GM23248 (cell line): Measurements from ENCODE around the gene C9orf72. TPM values are rescaled to one million over a fixed set of nuclear protein-coding genes. Genes with fewer than 3 reads are reported as not detected.

Experiments
- DNase-seq: peaks from one replicate; pipeline ENCODE4 v3.0.0-alpha.2; 2015
- H2AFZ ChIP-seq: fragments of 200-600 bp; sonication (generic); 2 replicates; pipeline ENCODE4 v1.6.1; 2016; ENCODE audit warnings: antibody characterized with exemption
- H3F3A ChIP-seq: fragments of 200-600 bp; sonication (generic); 2 replicates; pipeline ENCODE4 v1.6.1; 2016; ENCODE audit warnings: mild to moderate bottlenecking, antibody characterized with exemption, mixed run types; ENCODE audit not compliant: insufficient read depth
- H3K27ac ChIP-seq: fragments of 200-600 bp; sonication (generic); 2 replicates; pipeline ENCODE4 v1.5.1; 2016; ENCODE audit warnings: mild to moderate bottlenecking
- H3K27me3 ChIP-seq: fragments of 200-600 bp; sonication (generic); replicated peaks from 2 replicates; pipeline ENCODE4 v1.6.1; 2016; ENCODE audit warnings: mild to moderate bottlenecking; ENCODE audit not compliant: insufficient read depth
- H3K36me3 ChIP-seq: fragments of 200-600 bp; sonication (generic); 2 replicates; pipeline ENCODE4 v1.6.1; 2016; ENCODE audit warnings: low read depth, mild to moderate bottlenecking
- H3K4me1 ChIP-seq: fragments of 200-600 bp; sonication (generic); 2 replicates; pipeline ENCODE4 v1.6.1; 2016; ENCODE audit warnings: mild to moderate bottlenecking; ENCODE audit not compliant: insufficient read depth
- H3K4me2 ChIP-seq: fragments of 200-600 bp; sonication (generic); one replicate; pipeline ENCODE4 v1.6.1; 2016; ENCODE audit warnings: mild to moderate bottlenecking; ENCODE audit not compliant: unreplicated experiment
- H3K4me3 ChIP-seq: fragments of 200-600 bp; sonication (generic); 2 replicates; pipeline ENCODE4 v1.5.1; 2016; ENCODE audit warnings: mild to moderate bottlenecking
- H3K79me2 ChIP-seq: fragments of 200-600 bp; sonication (generic); 2 replicates; pipeline ENCODE4 v1.6.1; 2016; ENCODE audit warnings: mild to moderate bottlenecking; ENCODE audit not compliant: insufficient read depth
- H3K9ac ChIP-seq: fragments of 200-600 bp; sonication (generic); 2 replicates; pipeline ENCODE4 v1.6.1; 2016; ENCODE audit warnings: mild to moderate bottlenecking
- H3K9me2 ChIP-seq: fragments of 200-600 bp; sonication (generic); 2 replicates; pipeline ENCODE4 v1.6.1; 2016; ENCODE audit warnings: mixed run types, mild to moderate bottlenecking, moderate library complexity; ENCODE audit not compliant: insufficient read depth
- H3K9me3 ChIP-seq: fragments of 200-600 bp; sonication (generic); one replicate; pipeline ENCODE4 v1.6.1; 2017; ENCODE audit warnings: low read depth
- H4K20me1 ChIP-seq: fragments of 200-600 bp; sonication (generic); 2 replicates; pipeline ENCODE4 v1.6.0; 2016; ENCODE audit not compliant: insufficient read depth
- EZH2 ChIP-seq: fragments of 200-600 bp; sonication (generic); IDR thresholded peaks from 2 replicates; pipeline ENCODE4 v1.6.1; 2018; ENCODE audit warnings: antibody characterized with exemption, mild to moderate bottlenecking; ENCODE audit not compliant: insufficient read depth, poor library complexity, severe bottlenecking
- EZH2phosphoT487 ChIP-seq: fragments of 200-600 bp; sonication (generic); IDR thresholded peaks from 2 replicates; pipeline ENCODE4 v1.6.1; 2018; ENCODE audit warnings: antibody characterized with exemption, moderate library complexity, mild to moderate bottlenecking, low read depth; ENCODE audit not compliant: insufficient read depth
- WGBS, 2 experiments: methylation state at CpG; one replicate each; pipeline ENCODE4 v1.1.6; 2015 to 2017; ENCODE audit warnings: low lambda C conversion rate in 2 of 2, low coverage in 1 of 2; ENCODE audit errors: missing lambda C conversion rate in 2 of 2; 5-methylcytosine and 5-hydroxymethylcytosine counted together
- in situ Hi-C: fragments of 300-500 bp; cut with MboI; formaldehyde crosslinking; loops from 2 replicates; pipeline ENCODE4 v1.15.0; 2020
- polyA plus RNA-seq: library from polyadenylated mRNA; unstranded; fragments of >200 nt; fragmentation: Nextera tagmentation; extraction: Ambion mirVana; gene quantifications from 2 replicates; pipeline ENCODE4 v1.2.1, GENCODE V29; 2016
- total RNA-seq: library from RNA; depleted of rRNA; stranded (reverse); fragments of >200 nt; shearing (Covaris generic); gene quantifications from 2 replicates; pipeline ENCODE4 v1.2.3, GENCODE V29; 2014

Gene C9orf72
- total and polyA plus RNA-seq, 2 experiments from 2014 or later = 3.3 to 4.0 TPM

DNA sequence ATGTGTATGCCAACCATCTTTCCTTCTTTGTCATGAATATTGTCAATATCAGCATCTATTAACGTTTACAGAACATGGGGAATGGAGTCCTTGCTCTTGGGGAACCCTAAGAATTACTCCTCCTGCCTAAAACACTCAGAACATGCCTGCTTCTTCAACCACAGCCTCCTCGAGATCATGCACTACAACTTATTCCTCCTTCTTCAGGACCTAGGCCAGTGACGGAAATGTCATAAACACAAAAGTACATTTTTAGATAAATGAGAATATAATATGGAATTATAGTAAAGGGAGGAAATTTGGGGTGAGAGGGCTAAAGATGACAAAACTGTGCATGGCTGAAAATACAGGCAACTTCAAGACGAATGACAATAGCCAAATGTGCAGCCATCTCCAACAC, 52.3 kb downstream of the C9orf72 start:
- Histone ChIP-seq H3K36me3 (no peaks in the 10 kb centered on the region), H3F3A (no peaks in the 10 kb centered on the region), H3K9ac (no peak overlapping the region), H2AFZ (no peak overlapping the region), H3K27me3 (peaks cover 3% of the 10 kb centered on the region; the same call in 1 of the 2 replicates), H3K27ac (no peak overlapping the region), H3K4me2 (no peak overlapping the region), H3K9me2 (no peaks in the 10 kb centered on the region), H3K4me3 (no peak overlapping the region), H3K79me2 (no peaks in the 10 kb centered on the region), H3K4me1 (peaks cover 13% of the 10 kb centered on the region; the same call in 1 of the 2 replicates), H4K20me1 (no peaks in the 10 kb centered on the region), H3K9me3 (no peaks in the 10 kb centered on the region)
- 70 to 74% methylated on average over 4 of the region's 4 CpGs for WGBS, 2 experiments
- in situ Hi-C loops = no loop called here
- no peak for DNase-seq
- no peak for TF ChIP-seq EZH2phosphoT487
- no peak for TF ChIP-seq EZH2

DNA sequence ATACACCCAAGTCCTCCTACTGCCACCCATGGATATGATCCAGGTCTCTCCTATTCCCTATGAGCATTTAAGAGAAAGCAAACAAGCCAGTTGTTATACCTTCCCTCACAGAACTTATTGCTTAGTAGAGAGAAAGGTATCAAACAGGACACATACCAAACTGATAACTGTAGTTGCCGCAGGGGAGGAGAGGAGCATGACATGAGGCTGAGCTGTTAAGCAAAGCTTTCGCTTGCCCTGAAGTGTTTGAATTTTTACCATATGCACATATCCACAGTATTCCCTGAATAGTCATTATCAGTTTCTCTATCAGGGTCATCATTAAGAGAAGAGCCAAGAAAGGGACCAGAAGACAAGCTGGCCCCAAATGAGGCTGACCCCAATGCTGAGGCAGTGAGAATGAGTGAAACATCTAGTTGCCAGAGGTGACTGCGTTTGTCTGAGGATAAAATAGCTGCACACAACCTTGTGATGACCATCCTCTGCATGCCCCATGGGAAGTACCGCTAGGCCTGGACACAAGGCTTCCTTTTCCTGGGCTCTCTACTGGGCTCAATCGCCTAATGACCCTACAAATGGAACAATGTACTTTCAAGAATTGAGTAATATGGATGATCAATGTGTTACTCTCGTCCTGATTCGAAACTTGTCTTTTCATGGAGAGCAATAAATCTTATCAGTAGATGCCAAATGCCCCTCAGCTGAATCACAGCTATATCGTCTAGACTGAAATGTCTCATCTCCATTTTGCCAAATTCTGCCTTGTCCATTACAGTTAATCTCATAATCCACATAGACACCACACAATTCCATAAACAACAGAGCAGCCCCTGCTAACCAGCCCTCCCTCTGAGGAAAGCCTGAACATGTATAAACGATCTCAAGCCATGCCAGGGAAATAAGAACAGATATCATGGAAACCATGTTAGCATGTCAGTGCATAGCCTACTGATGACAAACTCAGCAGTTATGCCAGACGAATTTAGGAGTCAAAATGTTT, 53.5 kb downstream of the C9orf72 start:
- Histone ChIP-seq H3K4me3 (no peak overlapping the region), H3K4me1 (peaks cover 13% of the 10 kb centered on the region; the same call in 1 of the 2 replicates), H4K20me1 (no peaks in the 10 kb centered on the region), H3K9me3 (no peaks in the 10 kb centered on the region), H3K9me2 (no peaks in the 10 kb centered on the region), H3K79me2 (no peaks in the 10 kb centered on the region), H3K27me3 (peaks cover 3% of the 10 kb centered on the region; the same call in 1 of the 2 replicates), H3F3A (no peaks in the 10 kb centered on the region), H3K27ac (no peak overlapping the region), H3K36me3 (no peaks in the 10 kb centered on the region), H3K9ac (no peak overlapping the region), H2AFZ (no peak overlapping the region), H3K4me2 (no peak overlapping the region)
- TF ChIP-seq EZH2 (no peak), EZH2phosphoT487 (no peak)
- in situ Hi-C loops = no loop called here
- DNase-seq = peak; percentile 37
- WGBS, 2 experiments = 44 to 49% methylated on average over 10 of the region's 10 CpGs

DNA sequence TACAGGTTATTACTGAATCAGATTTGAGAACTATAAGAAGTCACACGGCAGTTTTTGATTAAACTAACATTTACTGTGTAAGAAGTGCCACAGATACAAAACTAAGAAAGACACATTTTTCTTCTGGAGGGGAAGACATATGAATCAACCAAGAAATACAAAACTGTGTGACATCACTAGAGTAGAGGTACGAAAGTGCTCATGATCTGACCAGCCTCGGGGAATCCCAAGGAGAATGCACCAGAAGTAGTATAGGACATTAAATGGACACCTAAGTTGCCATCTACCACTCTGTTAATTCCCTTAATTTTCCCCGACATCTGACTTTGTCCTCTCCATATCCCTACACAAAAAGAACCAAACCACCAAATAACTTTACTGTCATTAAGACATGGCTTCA, 54.5 kb downstream of the C9orf72 start:
- Histone ChIP-seq H3F3A (no peaks in the 10 kb centered on the region), H3K36me3 (no peaks in the 10 kb centered on the region), H3K9me3 (no peaks in the 10 kb centered on the region), H3K4me1 (peaks cover 13% of the 10 kb centered on the region; the same call in 1 of the 2 replicates), H3K27ac (no peak overlapping the region), H3K9ac (no peak overlapping the region), H2AFZ (no peak overlapping the region), H3K27me3 (peaks cover 3% of the 10 kb centered on the region; the same call in 1 of the 2 replicates), H3K9me2 (no peaks in the 10 kb centered on the region), H3K79me2 (no peaks in the 10 kb centered on the region), H3K4me3 (no peak overlapping the region), H4K20me1 (no peaks in the 10 kb centered on the region), H3K4me2 (no peak overlapping the region)
- no peak for DNase-seq
- no peak for TF ChIP-seq EZH2phosphoT487
- no peak for TF ChIP-seq EZH2
- 72 to 83% methylated on average over 4 of the region's 4 CpGs for WGBS, 2 experiments
- in situ Hi-C loops = no loop called here

DNA sequence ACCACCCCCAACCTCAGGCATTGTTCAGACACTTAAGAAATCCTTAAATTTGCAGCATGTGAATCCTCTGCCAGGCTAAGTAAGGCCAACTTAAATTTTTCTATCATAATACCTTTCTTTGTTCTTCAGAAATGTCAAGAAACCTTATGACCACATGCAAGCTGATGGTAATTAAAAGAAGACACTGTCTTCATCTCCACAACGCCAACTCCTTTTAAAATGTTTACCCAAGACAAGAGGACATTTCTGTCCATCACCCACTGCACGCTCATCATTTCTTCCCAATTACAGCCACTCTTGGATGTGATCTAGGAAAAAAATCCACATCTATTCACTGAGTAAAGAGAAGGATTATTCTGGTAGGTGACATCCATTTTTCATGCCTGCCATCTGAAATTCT, 55.3 kb downstream of the C9orf72 start:
- no peak overlapping the region for H3K4me2 ChIP-seq
- H3K36me3 ChIP-seq = no peaks in the 10 kb centered on the region
- in situ Hi-C loops = no loop called here
- no peak overlapping the region for H3K9ac ChIP-seq
- no peaks in the 10 kb centered on the region for H3K27me3 ChIP-seq
- H3K79me2 ChIP-seq = no peaks in the 10 kb centered on the region
- H3F3A ChIP-seq = no peaks in the 10 kb centered on the region
- 65% methylated on average over 2 of the region's 2 CpGs for WGBS, 2 experiments
- H2AFZ ChIP-seq = no peak overlapping the region
- H3K4me1 ChIP-seq = peaks cover 13% of the 10 kb centered on the region; the same call in 1 of the 2 replicates
- TF ChIP-seq EZH2 (no peak), EZH2phosphoT487 (no peak)
- no peak overlapping the region for H3K4me3 ChIP-seq
- no peak for DNase-seq
- H4K20me1 ChIP-seq = no peaks in the 10 kb centered on the region
- no peaks in the 10 kb centered on the region for H3K9me3 ChIP-seq
- no peak overlapping the region for H3K27ac ChIP-seq
- no peaks in the 10 kb centered on the region for H3K9me2 ChIP-seq
